Kidney epithelial cell (primary cell): Measurements from ENCODE around the gene CDCP1. TPM values are rescaled to one million over a fixed set of nuclear protein-coding genes. Genes with fewer than 3 reads are reported as not detected.

Experiments used
- DNase-seq: peaks from one replicate; pipeline ENCODE4 v3.0.0-alpha.2; 2010; ENCODE audit warnings: low read depth
- H3K27me3 ChIP-seq: 2 replicates; pipeline ENCODE4 v1.6.0; 2011; ENCODE audit warnings: low read length; ENCODE audit not compliant: control insufficient read depth, insufficient read depth
- H3K36me3 ChIP-seq: 2 replicates; pipeline ENCODE4 v1.5.1; 2011; ENCODE audit warnings: low read length; ENCODE audit not compliant: control insufficient read depth, insufficient read depth
- H3K4me3 ChIP-seq: 2 replicates; pipeline ENCODE4 v1.5.1; 2011; ENCODE audit warnings: low read depth, mild to moderate bottlenecking, control low read depth, low read length
- total RNA-seq: library from RNA; depleted of rRNA; stranded (reverse); fragments of >200 nt; gene quantifications from 2 replicates; pipeline ENCODE4 v1.2.3, GENCODE V29; 2015
- TF ChIP-seq, protein P1 (sequence below): IDR thresholded peaks from 2 replicates; pipeline ENCODE4 v1.5.1; 2011; ENCODE audit warnings: mild to moderate bottlenecking, moderate library complexity, low read length, control low read depth, inconsistent platforms; ENCODE audit not compliant: insufficient read depth, poor library complexity, severe bottlenecking

The CDCP1 gene
- total RNA-seq, 1 donor from 2014 or later = 82.0 TPM

DNA sequence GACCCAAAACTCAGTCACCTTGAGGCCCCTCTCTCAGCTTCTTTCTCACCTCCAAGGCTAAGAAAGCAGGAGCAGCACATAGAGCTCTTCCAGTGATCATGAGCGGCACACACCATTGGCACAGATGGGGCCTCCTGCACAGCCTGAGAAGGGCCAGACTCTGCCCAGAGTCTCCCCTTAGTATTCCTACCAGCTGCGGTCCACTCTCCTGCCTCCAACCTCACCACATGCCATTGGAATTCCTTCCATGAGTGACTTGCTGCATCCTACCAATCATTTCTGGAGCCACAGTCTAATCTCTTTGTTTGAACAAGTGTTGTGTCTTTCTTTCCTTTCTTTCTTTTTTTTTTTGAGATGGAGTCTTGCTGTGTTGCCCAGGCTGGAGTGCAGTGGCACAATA lies 39.3 kb downstream of the CDCP1 start:
- TF ChIP-seq, protein P1, sequence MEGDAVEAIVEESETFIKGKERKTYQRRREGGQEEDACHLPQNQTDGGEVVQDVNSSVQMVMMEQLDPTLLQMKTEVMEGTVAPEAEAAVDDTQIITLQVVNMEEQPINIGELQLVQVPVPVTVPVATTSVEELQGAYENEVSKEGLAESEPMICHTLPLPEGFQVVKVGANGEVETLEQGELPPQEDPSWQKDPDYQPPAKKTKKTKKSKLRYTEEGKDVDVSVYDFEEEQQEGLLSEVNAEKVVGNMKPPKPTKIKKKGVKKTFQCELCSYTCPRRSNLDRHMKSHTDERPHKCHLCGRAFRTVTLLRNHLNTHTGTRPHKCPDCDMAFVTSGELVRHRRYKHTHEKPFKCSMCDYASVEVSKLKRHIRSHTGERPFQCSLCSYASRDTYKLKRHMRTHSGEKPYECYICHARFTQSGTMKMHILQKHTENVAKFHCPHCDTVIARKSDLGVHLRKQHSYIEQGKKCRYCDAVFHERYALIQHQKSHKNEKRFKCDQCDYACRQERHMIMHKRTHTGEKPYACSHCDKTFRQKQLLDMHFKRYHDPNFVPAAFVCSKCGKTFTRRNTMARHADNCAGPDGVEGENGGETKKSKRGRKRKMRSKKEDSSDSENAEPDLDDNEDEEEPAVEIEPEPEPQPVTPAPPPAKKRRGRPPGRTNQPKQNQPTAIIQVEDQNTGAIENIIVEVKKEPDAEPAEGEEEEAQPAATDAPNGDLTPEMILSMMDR = no peak
- H3K36me3 ChIP-seq = peaks cover 3% of the 10 kb centered on the region
- no peak for DNase-seq

DNA sequence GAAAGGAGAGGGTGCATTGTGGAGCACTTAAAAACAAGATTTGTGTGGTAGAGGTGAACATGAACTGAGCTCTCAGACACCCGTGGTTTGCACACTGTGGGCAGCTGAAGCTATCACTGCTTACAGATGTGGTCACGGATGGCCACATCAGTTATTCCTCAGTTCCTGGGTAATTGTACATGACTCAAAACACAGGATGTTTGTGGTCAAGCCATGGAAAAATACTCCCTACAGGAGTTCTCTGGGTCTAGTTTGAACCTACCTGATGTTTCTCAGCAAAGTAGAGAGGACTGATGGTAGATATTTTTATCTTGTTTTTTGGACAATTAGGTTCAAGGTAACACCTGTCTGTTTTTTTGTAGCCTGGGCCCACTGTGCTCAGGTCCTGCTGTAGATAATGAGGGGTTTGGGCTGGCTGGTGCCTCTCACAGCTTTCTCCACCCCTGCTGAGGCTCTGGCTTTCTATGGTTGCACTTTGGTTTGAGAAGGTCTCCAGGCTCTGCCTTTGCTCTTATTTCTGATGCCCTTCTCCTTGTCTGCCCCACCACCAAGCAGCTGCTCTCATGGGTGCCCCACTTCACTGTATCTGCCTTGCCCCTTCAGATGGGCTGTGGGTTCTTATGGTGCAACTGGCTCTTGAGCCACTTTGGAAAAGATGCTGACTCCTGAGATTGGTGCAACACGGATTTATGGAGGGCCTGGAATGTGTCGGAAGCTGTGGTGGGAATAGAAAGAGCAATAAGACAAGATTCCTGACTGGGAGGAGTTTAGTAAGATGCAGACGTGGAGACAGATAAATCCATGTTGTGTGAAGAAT lies 40.1 kb downstream of the CDCP1 start:
- H3K36me3 ChIP-seq = peaks cover 3% of the 10 kb centered on the region
- no peaks in the 10 kb centered on the region for H3K27me3 ChIP-seq
- DNase-seq = peak; percentile 92
- TF ChIP-seq, protein P1 = no peak
- H3K4me3 ChIP-seq = no peak overlapping the region

More for the DNA sequence above, 39.3 kb downstream of the CDCP1 start:
- H3K27me3 ChIP-seq = no peaks in the 10 kb centered on the region
- H3K4me3 ChIP-seq = no peak overlapping the region

DNA sequence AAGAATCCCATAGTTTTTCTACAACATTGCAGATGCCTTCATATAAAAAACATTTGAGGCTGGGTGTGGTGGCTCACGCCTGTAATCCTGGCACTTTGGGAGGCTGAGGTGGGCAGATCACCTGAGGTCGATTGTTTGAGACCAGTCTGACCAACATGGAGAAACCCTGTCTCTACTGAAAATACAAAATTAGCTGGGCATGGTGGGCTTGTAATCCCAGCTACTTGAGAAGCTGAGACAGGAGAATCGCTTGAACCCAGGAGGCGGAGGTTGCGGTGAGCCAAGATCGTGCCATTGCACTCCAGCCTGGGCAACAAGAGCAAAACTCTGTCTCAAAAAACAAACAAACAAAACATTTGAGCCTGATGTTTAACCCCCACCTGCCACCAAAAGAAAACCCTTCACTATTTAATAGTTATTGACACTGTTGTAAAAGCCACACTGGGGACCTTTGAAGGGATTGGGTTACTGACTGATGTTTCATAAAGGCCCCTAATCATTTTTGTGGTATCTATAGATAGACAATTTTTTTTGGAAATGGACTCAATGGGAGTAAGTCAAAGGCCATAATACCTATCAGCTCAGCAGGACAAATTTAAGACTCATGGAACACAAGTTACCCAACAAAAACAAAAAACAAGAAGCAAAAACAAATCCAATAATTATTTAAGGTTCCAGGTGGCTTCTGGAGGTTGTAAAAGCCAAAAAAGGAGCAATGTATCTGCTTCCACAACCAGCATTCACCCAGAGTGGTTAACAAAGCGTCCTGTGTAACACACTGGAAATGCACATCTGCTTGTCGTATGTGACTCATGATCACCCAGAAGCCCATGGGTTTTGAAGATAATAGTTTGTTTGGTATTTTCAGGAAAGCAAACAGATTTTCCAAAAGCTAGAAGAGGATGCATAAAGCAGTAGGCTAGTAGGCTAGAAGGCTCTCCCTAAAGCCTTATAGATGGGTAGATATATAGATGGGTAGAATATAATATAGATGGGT lies 41.2 kb downstream of the CDCP1 start:
- no peak for DNase-seq
- TF ChIP-seq, protein P1 = no peak
- Histone ChIP-seq H3K36me3 (peaks cover 1% of the 10 kb centered on the region), H3K27me3 (no peaks in the 10 kb centered on the region), H3K4me3 (no peak overlapping the region)

DNA sequence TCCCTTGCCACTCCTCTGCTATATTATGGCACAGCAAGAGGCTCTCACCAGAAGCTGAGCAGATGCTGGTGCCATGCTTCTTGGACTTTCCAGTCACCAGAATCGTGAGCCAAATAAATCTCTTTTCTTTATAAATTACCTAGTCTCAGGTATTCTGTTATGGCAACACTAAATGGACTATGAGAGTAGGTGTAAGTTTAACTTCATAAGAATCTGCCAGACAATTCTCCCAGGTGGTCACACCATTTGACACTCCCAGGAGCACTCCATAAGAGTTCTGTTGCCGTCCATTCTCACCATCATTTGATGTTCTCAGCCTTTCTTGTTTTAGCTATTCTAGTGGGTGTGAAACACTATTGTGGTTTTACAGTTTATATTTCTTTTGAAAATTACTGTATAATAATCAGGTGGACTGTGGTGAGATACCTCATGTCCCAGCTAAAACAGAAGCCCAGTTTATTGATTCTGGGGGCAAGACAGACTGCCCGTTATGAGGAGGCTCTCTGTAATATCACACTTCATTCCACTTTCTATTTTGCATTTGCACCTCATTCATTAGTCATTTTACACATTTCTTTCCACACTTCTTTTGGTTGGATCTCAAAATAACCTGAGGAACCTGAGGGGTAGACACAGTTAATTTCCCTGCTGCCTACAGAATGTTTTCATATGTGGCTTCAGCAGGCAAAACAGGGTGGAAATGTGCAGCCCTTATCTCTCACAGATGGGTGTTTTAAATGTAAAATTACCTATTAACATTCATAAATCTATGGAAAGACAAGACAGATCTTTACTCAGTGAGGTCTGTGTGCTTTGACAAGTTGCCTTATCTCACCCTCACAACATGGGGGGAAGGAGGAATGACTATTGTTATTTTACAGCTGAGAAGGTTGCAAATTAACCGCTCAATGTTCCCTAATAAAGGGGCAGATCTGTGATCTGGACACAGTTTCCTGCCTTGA lies 42.1 kb downstream of the CDCP1 start:
- TF ChIP-seq, protein P1 = no peak
- Histone ChIP-seq H3K36me3 (peaks cover 1% of the 10 kb centered on the region), H3K27me3 (no peaks in the 10 kb centered on the region), H3K4me3 (no peak overlapping the region)
- no peak for DNase-seq

DNA sequence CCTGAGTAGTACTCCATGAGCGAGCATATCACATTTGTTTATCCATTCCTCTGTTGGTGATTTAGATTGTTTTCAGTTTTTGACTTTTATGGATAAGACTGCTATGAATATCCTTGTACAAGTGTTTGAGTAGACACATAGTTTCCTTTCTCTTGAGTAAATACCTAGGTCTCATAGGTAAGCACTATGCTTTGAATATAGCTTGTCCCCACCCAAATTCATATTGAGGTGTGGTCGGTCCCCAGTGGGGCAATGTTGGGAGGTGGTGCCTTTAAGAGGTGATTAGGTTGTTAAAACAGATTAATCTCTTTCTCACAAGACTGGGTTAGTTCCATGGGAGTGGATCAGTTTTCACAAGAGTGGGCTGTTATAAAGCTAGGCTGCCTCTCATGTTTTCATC lies 42.8 kb downstream of the CDCP1 start:
- Histone ChIP-seq H3K27me3 (no peaks in the 10 kb centered on the region), H3K36me3 (peaks cover 1% of the 10 kb centered on the region), H3K4me3 (no peak overlapping the region)
- TF ChIP-seq, protein P1 = no peak
- no peak for DNase-seq
